ENCODE results near the gene TEX47. TPM values are rescaled to one million over a fixed set of nuclear protein-coding genes. Genes with fewer than 3 reads are reported as not detected.

Gene TEX47
- polyA plus RNA-seq, 1 of the 3 experiments (the other 2 are of a cell fraction): not detected

DNA sequence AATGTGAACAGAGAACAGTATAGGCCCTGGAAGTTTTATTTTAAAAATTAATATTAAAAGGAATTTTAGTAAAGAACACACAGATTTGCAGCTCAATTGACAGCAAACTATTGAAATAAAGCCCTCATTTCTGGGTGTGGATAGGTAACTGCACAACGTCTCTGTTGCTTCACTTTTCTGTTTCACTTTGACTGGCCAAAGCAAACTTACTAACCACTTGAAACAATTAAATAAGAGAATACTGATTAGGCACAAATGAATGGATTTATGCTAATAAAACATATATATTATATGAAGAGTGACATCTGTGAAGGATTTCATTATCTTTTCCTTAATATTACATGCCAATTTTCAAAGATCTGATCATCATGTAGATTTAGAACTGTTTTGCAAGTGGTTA is 24.1 kb downstream of the TEX47 start:
- Histone ChIP-seq H3K27ac (ENCODE audit: low read depth in 2 of 2, low read length in 1 of 2) (no peak overlapping the region), H3K4me2 (no peak overlapping the region), H4K20me1 (ENCODE audit: insufficient read depth) (no peaks in the 10 kb centered on the region), H2AFZ (ENCODE audit: low read depth) (no peak overlapping the region), H3K9me2 (no peaks in the 10 kb centered on the region), H3K4me3 (ENCODE audit: low read depth in 2 of 2, low read length in 1 of 2) (no peak overlapping the region), H3K9ac (no peak overlapping the region), H3K79me2 (ENCODE audit: insufficient read depth) (no peaks in the 10 kb centered on the region), H3K27me3 (ENCODE audit: insufficient read depth) (no peaks in the 10 kb centered on the region), H3K9me3 (no peaks in the 10 kb centered on the region), H3K4me1 (ENCODE audit: control insufficient read depth in 1 of 2, insufficient read depth in 2 of 2, low read depth in 1 of 2, low read length in 1 of 2) (no peaks in the 10 kb centered on the region), H3F3A (replicated peaks; ENCODE audit: insufficient read depth) (no peaks in the 10 kb centered on the region), H3K36me3 (replicated peaks in 1 of 2; ENCODE audit: control insufficient read depth in 1 of 2, insufficient read depth in 2 of 2, low read length in 1 of 2) (no peaks in the 10 kb centered on the region)
- CTCF ChIA-PET: no interaction called here
- TF ChIP-seq RCOR1 (IDR thresholded peaks at IDR 0.05; ENCODE audit: low read length) (no peak), TAF1 (IDR thresholded peaks at IDR 0.05; ENCODE audit: borderline replicate concordance, low read depth, low read length) (no peak), TCF12 (IDR thresholded peaks at IDR 0.05) (no peak), ELF1 (IDR thresholded peaks at IDR 0.05) (no peak), RAD21 (IDR thresholded peaks at IDR 0.05; ENCODE audit: low read length) (no peak), RFX5 (IDR thresholded peaks at IDR 0.05; ENCODE audit: low read length) (no peak), SIN3A (IDR thresholded peaks at IDR 0.05; ENCODE audit: borderline replicate concordance, low read depth, low read length) (no peak), YY1 (IDR thresholded peaks at IDR 0.05; ENCODE audit: low read depth) (no peak), NRF1 (IDR thresholded peaks at IDR 0.05; ENCODE audit: low read depth, low read length) (no peak), CHD2 (IDR thresholded peaks at IDR 0.05; ENCODE audit: low read length, partially characterized antibody) (no peak)
- TF ChIP-seq, protein P1, sequence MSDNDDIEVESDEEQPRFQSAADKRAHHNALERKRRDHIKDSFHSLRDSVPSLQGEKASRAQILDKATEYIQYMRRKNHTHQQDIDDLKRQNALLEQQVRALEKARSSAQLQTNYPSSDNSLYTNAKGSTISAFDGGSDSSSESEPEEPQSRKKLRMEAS (IDR thresholded peaks at IDR 0.05; ENCODE audit: low read depth): no peak
- TF ChIP-seq, protein P2, sequence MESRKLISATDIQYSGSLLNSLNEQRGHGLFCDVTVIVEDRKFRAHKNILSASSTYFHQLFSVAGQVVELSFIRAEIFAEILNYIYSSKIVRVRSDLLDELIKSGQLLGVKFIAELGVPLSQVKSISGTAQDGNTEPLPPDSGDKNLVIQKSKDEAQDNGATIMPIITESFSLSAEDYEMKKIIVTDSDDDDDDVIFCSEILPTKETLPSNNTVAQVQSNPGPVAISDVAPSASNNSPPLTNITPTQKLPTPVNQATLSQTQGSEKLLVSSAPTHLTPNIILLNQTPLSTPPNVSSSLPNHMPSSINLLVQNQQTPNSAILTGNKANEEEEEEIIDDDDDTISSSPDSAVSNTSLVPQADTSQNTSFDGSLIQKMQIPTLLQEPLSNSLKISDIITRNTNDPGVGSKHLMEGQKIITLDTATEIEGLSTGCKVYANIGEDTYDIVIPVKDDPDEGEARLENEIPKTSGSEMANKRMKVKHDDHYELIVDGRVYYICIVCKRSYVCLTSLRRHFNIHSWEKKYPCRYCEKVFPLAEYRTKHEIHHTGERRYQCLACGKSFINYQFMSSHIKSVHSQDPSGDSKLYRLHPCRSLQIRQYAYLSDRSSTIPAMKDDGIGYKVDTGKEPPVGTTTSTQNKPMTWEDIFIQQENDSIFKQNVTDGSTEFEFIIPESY (IDR thresholded peaks at IDR 0.05; ENCODE audit: borderline replicate concordance, low read depth): no peak
- TF ChIP-seq, protein P3, sequence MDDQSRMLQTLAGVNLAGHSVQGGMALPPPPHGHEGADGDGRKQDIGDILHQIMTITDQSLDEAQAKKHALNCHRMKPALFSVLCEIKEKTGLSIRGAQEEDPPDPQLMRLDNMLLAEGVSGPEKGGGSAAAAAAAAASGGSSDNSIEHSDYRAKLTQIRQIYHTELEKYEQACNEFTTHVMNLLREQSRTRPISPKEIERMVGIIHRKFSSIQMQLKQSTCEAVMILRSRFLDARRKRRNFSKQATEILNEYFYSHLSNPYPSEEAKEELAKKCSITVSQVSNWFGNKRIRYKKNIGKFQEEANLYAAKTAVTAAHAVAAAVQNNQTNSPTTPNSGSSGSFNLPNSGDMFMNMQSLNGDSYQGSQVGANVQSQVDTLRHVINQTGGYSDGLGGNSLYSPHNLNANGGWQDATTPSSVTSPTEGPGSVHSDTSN (IDR thresholded peaks at IDR 0.05): no peak
- TF ChIP-seq, protein P4, sequence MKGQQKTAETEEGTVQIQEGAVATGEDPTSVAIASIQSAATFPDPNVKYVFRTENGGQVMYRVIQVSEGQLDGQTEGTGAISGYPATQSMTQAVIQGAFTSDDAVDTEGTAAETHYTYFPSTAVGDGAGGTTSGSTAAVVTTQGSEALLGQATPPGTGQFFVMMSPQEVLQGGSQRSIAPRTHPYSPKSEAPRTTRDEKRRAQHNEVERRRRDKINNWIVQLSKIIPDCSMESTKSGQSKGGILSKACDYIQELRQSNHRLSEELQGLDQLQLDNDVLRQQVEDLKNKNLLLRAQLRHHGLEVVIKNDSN (IDR thresholded peaks at IDR 0.05; ENCODE audit: borderline replicate concordance, low read depth): no peak
- TF ChIP-seq, protein P5, sequence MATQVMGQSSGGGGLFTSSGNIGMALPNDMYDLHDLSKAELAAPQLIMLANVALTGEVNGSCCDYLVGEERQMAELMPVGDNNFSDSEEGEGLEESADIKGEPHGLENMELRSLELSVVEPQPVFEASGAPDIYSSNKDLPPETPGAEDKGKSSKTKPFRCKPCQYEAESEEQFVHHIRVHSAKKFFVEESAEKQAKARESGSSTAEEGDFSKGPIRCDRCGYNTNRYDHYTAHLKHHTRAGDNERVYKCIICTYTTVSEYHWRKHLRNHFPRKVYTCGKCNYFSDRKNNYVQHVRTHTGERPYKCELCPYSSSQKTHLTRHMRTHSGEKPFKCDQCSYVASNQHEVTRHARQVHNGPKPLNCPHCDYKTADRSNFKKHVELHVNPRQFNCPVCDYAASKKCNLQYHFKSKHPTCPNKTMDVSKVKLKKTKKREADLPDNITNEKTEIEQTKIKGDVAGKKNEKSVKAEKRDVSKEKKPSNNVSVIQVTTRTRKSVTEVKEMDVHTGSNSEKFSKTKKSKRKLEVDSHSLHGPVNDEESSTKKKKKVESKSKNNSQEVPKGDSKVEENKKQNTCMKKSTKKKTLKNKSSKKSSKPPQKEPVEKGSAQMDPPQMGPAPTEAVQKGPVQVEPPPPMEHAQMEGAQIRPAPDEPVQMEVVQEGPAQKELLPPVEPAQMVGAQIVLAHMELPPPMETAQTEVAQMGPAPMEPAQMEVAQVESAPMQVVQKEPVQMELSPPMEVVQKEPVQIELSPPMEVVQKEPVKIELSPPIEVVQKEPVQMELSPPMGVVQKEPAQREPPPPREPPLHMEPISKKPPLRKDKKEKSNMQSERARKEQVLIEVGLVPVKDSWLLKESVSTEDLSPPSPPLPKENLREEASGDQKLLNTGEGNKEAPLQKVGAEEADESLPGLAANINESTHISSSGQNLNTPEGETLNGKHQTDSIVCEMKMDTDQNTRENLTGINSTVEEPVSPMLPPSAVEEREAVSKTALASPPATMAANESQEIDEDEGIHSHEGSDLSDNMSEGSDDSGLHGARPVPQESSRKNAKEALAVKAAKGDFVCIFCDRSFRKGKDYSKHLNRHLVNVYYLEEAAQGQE (IDR thresholded peaks at IDR 0.05; ENCODE audit: low read depth, low read length): no peak
- TF ChIP-seq, protein P6, sequence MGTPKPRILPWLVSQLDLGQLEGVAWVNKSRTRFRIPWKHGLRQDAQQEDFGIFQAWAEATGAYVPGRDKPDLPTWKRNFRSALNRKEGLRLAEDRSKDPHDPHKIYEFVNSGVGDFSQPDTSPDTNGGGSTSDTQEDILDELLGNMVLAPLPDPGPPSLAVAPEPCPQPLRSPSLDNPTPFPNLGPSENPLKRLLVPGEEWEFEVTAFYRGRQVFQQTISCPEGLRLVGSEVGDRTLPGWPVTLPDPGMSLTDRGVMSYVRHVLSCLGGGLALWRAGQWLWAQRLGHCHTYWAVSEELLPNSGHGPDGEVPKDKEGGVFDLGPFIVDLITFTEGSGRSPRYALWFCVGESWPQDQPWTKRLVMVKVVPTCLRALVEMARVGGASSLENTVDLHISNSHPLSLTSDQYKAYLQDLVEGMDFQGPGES (IDR thresholded peaks at IDR 0.05; ENCODE audit: low read depth, low read length): no peak
- DNase-seq: no peak
- POLR2A ChIA-PET: no interaction called here
- 22% methylated on average over 1 of the region's 1 CpG for WGBS (ENCODE audit: low lambda C conversion rate)
